Esophagus squamous epithelium (tissue), 5 donors: ENCODE results near the gene SLC29A2. TPM values are rescaled to one million over a fixed set of nuclear protein-coding genes. Genes with fewer than 3 reads are reported as not detected.

ENCODE experiments used
- DNase-seq: peaks from one replicate; lab custom pipeline; 2025; lab: John Stamatoyannopoulos, UW
- H3K27ac ChIP-seq, 4 donors: fragments of 200-600 bp; sonication (generic); one replicate each; pipeline ENCODE4 v1.5.1; 2016 to 2019; ENCODE audit warnings: mild to moderate bottlenecking in 1 of 4
- H3K27me3 ChIP-seq, 4 donors: fragments of 200-600 bp; sonication (generic); 1 replicate in 3 of 4; 2 replicates in 1 of 4; pipeline versions ENCODE4 v1.5.1 to v1.6.0; 2017 to 2021; ENCODE audit warnings: antibody characterized with exemption in 1 of 4
- H3K36me3 ChIP-seq, 3 donors: fragments of 200-600 bp; sonication (generic); one replicate each; pipeline ENCODE4 v1.5.1; 2016 to 2019
- H3K4me1 ChIP-seq, 3 donors: fragments of 200-600 bp; sonication (generic); one replicate each; pipeline ENCODE4 v1.5.1; 2017 to 2019
- H3K4me3 ChIP-seq, 4 donors: fragments of 200-600 bp; sonication (generic); 1 replicate in 3 of 4; 2 replicates in 1 of 4; pipeline ENCODE4 v1.5.1; 2016 to 2019; ENCODE audit warnings: mild to moderate bottlenecking in 2 of 4, moderate library complexity in 1 of 4
- H3K9me3 ChIP-seq, 3 donors: fragments of 200-600 bp; sonication (generic); one replicate each; pipeline ENCODE4 v1.5.1; 2016 to 2019
- POLR2A ChIP-seq, 4 donors: fragments of 450-650 bp; IDR thresholded peaks; one replicate each; pipeline ENCODE4 v1.6.1; 2017; ENCODE audit warnings: antibody characterized with exemption in 4 of 4, mild to moderate bottlenecking in 4 of 4, moderate library complexity in 3 of 4
- WGBS, 2 donors: methylation state at CpG; one replicate each; pipeline ENCODE4 v1.1.5; 2018; 5-methylcytosine and 5-hydroxymethylcytosine counted together
- intact Hi-C: fragments of 100-400 bp; cut with DNase I; formaldehyde crosslinking; loops from one replicate; pipeline ENCODE4 v1.15.0; 2022
- total RNA-seq, 4 donors: library from RNA; depleted of rRNA; stranded (reverse); fragments of >200 nt; gene quantifications; one replicate each; pipeline ENCODE4 v1.1.0, GENCODE V29; 2016
- TF ChIP-seq, protein P1 (sequence below), 6 experiments: fragments of 450-650 bp in 4 of 6; fragments of 200-600 bp in 2 of 6; sonication (generic) in 2 of 6; IDR thresholded peaks; one replicate each; pipeline ENCODE4 v1.5.1; 2016 to 2019; ENCODE audit warnings: antibody characterized with exemption in 6 of 6, mild to moderate bottlenecking in 4 of 6, moderate library complexity in 4 of 6
- donor health status: DM: yes; HTN: yes; CAD: no.

The SLC29A2 gene
- total RNA-seq, 4 donors from 2014 or later: 2.9 to 5.5 (median 4.8) TPM

DNA sequence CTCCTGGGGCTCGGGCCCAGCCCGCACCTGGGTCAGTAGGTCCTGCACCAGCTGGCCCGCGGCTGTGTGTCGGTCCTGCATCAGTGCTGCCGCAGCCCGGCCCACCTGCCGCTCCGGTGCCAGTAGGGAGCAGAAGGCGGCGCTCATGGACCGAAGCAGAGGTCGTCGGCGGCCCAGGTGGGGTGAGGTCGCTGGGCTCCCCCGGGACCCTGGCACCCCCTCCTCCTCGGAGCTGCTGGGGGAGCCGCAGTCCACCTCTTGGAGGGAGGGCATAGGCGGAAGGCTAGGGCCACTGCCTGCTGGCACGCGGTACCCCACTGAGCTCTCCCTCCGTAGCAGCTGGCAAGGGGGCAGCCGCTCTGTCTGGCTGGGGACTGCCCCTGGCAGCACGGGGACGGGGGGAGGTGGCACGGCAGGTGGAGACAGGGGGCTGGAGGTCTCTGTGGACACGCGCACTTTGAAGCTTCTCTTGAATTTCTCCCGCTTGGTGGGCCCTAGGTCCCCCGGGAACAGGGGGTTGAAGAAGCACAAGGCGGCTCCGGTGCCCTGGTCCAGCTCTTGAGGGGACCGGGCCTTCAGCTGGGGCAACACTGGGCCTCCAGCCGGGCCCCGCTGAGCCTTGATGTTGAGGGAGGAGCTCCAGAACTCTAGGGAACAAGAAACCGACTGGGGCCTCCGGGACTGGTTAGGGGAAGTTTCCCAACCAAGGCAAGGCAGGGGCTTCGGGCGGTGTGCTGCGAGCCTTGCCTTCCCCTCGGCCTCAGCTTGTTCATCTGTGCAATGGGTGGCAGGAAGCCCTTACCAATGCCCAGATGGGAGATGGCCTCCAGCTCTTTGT lies 36.7 kb downstream of the SLC29A2 start:
- H3K27ac ChIP-seq: peak overlapping the region; percentile 86 to 94 (median 88)

DNA sequence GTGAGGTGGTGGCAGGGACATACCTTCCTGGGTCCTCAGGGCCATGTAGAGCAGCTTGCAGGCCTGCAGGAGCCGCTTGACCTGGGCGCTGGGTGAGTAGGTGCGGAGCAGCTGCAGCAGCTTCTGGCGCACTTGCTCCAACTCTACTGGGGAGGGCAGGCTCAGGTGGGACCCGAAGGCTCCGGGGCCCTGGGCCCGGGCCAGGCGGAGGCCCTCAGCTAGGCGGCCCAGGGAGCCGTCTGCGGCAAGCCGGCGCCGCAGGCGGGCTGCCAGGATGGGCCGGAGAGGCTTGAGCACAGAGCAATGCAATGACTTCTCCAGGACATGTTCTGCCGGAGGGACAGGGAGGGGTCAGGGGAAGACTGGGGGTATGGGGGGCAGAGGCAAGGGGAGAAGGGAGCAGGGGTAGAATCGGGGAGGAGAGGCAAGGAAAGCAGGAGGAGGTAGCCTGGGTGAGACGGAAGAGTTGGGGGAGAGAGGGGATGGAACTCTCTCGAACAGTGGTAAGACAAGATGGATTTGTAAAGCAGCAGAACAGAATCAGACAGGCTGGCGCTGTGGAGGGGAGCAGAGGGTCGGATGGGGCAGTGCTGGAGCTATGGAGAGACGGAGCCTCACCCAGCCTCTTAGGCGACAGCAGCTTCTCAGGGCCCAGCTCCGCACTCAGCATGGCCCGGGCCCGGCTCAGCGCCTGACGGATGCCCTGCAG lies 37.5 kb downstream of the SLC29A2 start:
- H3K9me3 ChIP-seq: no peaks in the 10 kb centered on the region
- 58 to 61% methylated on average over 5 to 9 of the region's 29 CpGs for WGBS, 2 donors
- H3K4me3 ChIP-seq: peak overlapping the region; percentile 58 to 75 (median 64)
- no peaks in the 10 kb centered on the region for H3K27me3 ChIP-seq
- peaks cover 45 to 60% (median 48%) of the 10 kb centered on the region in 3 donors for H3K4me1 ChIP-seq
- no peak for DNase-seq
- TF ChIP-seq POLR2A (IDR thresholded peaks at IDR 0.05): no peak
- TF ChIP-seq, protein P1, sequence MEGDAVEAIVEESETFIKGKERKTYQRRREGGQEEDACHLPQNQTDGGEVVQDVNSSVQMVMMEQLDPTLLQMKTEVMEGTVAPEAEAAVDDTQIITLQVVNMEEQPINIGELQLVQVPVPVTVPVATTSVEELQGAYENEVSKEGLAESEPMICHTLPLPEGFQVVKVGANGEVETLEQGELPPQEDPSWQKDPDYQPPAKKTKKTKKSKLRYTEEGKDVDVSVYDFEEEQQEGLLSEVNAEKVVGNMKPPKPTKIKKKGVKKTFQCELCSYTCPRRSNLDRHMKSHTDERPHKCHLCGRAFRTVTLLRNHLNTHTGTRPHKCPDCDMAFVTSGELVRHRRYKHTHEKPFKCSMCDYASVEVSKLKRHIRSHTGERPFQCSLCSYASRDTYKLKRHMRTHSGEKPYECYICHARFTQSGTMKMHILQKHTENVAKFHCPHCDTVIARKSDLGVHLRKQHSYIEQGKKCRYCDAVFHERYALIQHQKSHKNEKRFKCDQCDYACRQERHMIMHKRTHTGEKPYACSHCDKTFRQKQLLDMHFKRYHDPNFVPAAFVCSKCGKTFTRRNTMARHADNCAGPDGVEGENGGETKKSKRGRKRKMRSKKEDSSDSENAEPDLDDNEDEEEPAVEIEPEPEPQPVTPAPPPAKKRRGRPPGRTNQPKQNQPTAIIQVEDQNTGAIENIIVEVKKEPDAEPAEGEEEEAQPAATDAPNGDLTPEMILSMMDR (IDR thresholded peaks at IDR 0.05): no peak
- intact Hi-C loops: no loop called here
- peaks cover 11 to 52% (median 23%) of the 10 kb centered on the region in 3 donors for H3K36me3 ChIP-seq
- no peak overlapping the region for H3K27ac ChIP-seq

More for the DNA sequence above, 36.7 kb downstream of the SLC29A2 start:
- peak overlapping the region; percentile 58 to 75 (median 64) for H3K4me3 ChIP-seq
- H3K27me3 ChIP-seq: no peaks in the 10 kb centered on the region
- intact Hi-C loops: no loop called here
- H3K36me3 ChIP-seq: peaks cover 11 to 60% (median 24%) of the 10 kb centered on the region in 3 donors
- no peak for DNase-seq
- H3K9me3 ChIP-seq: no peaks in the 10 kb centered on the region
- WGBS, 2 donors: 35 to 40% methylated on average over 6 to 8 of the region's 42 CpGs
- H3K4me1 ChIP-seq: peaks cover 45 to 67% (median 52%) of the 10 kb centered on the region in 3 donors
- no peak for TF ChIP-seq POLR2A (IDR thresholded peaks at IDR 0.05)
- TF ChIP-seq, protein P1 (IDR thresholded peaks at IDR 0.05): peak in 2 of 6 experiments; percentile 11 to 24

DNA sequence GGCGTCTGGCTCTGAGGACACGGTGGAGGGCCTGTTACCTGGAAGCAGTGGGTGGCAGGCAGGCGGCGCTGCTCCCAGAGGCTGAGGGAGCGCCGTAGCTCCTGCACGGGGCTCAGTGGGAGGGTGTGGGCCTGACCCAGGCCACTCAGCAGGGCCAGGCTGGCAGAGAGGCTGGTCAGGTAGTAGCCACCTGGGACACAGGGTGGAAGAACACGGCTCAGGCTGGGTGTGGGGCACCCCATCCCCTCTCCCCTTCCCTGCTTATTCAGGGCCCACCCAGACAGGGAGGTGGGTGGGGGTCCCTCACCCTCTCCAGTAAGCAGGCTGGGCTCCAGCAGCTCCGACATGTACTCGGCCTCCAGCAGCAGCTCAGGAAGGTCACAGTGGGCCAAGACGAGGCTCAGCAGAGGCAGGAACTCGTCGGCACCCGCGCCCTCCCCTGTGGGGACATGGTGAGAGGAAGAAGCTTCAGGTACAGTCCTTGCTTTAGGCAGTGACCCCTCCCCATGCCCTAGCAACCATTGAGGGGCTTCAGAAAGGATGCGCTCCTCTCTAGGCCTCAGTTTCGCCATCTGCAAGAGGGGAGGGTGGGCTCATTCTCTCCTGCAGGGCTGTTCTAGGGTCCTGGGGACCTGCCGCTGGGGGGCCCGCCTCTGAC lies 38.2 kb downstream of the SLC29A2 start:
- H3K36me3 ChIP-seq: peaks cover 11 to 45% (median 21%) of the 10 kb centered on the region in 3 donors
- no peaks in the 10 kb centered on the region for H3K9me3 ChIP-seq
- peaks cover 46 to 60% (median 48%) of the 10 kb centered on the region in 3 donors for H3K4me1 ChIP-seq
- no peaks in the 10 kb centered on the region for H3K27me3 ChIP-seq
- H3K27ac ChIP-seq: no peak overlapping the region
- no peak for TF ChIP-seq POLR2A (IDR thresholded peaks at IDR 0.05)
- TF ChIP-seq, protein P1 (IDR thresholded peaks at IDR 0.05): no peak
- intact Hi-C loops: no loop called here
- H3K4me3 ChIP-seq: no peak overlapping the region
- 70 to 90% methylated on average over 2 to 7 of the region's 19 CpGs for WGBS, 2 donors
- DNase-seq: no peak

DNA sequence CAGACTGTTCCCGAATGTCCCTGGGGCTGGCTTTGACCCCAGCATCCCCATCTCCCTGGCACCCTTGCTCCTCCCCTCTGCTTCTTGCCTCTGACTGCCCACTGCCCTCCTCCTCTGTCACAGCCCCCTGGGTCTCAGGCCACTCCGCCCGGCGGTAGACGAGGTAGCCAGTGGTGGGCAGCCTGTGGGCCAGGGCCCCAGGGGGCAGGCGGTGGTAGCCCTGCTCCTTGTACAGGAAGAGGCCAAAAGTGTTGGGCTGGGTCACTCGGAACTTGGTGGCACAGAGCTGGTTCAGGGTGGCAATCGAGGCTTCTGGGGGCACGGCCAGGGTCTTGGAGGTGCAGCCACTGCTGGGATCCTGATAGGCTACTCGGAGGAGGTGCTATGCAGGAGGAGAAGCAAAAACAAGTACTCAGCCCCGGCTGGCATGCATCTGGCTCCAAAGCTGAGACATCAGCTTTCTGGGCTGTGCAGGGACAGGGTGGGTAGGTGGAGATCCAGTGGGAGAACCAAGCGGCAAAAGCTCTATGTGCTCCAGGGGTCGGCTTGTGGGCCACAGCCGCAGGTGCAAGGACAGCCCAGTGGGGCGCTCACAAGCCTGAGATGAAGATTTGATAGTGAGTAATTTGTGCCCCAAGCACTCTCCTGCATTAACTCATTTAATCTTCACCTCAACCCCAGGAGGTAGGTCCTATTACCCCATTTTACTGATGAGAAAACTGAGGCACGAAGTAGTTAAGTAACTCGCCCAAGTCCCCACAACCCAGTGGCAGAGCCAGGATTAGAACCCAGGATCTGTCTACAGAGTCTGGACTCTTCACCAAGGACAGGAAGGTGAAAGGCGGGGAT lies 39.0 kb downstream of the SLC29A2 start:
- H3K36me3 ChIP-seq: peaks cover 11 to 38% (median 20%) of the 10 kb centered on the region in 3 donors

More for the DNA sequence above, 39.0 kb downstream of the SLC29A2 start:
- Histone ChIP-seq H3K4me3 (no peak overlapping the region), H3K4me1 (peaks cover 44 to 60% (median 48%) of the 10 kb centered on the region in 3 donors), H3K9me3 (no peaks in the 10 kb centered on the region), H3K27ac (no peak overlapping the region), H3K27me3 (no peaks in the 10 kb centered on the region)
- WGBS, 2 donors: 76% methylated on average over 9 to 10 of the region's 18 CpGs
- TF ChIP-seq, protein P1 (IDR thresholded peaks at IDR 0.05): no peak
- TF ChIP-seq POLR2A (IDR thresholded peaks at IDR 0.05): no peak
- DNase-seq: no peak
- intact Hi-C loops: no loop called here
